HG03558 (cell line): Measurements from ENCODE around the gene CLECL1.
"Not testable (repeated sequence)": the region's sequence is repeated elsewhere in the genome, so short reads cannot be mapped to it uniquely, and the experiment has no call there.

Experiments used
- ATAC-seq: cut with Tn5 transposase; IDR thresholded peaks from one replicate; pipeline ENCODE4 v1.9.1; 2021; ENCODE audit warnings: moderate number of reproducible peaks; ENCODE audit not compliant: unreplicated experiment; ENCODE audit errors: extremely low read depth

The CLECL1 gene

GRCh38 chr12:9752145-9752933 lies 19.4 kb upstream of the CLECL1 start:
- no peak for ATAC-seq

- no peak for ATAC-seq
Measured at GRCh38 chr12:9751204-9752144, 18.6 kb upstream of the CLECL1 start.

- ATAC-seq, result no peak
Measured at GRCh38 chr12:9750276-9751203, 17.6 kb upstream of the CLECL1 start.

- no peak for ATAC-seq
Measured at GRCh38 chr12:9749640-9750039, 16.7 kb upstream of the CLECL1 start.

- ATAC-seq, result no peak
Measured at GRCh38 chr12:9745199-9745598, 12.3 kb upstream of the CLECL1 start.

GRCh38 chr12:9742661-9743060 lies 9.8 kb upstream of the CLECL1 start:
- ATAC-seq, result no peak

GRCh38 chr12:9741726-9742125 lies 8.8 kb upstream of the CLECL1 start:
- peak; percentile 63 for ATAC-seq

- ATAC-seq, result no peak
Measured at GRCh38 chr12:9740106-9740750, 7.3 kb upstream of the CLECL1 start.

- not testable (repeated sequence) for ATAC-seq
Measured at GRCh38 chr12:9739404-9740105, 6.7 kb upstream of the CLECL1 start.

GRCh38 chr12:9738905-9739304 lies 6.0 kb upstream of the CLECL1 start:
- ATAC-seq, result not testable (repeated sequence)

- ATAC-seq, result no peak
Measured at GRCh38 chr12:9736936-9737705, 4.2 kb upstream of the CLECL1 start.

- no peak for ATAC-seq
Measured at GRCh38 chr12:9735601-9736000, 2.7 kb upstream of the CLECL1 start.

GRCh38 chr12:9731797-9732196 lies 1.1 kb downstream of the CLECL1 start:
- ATAC-seq, result no peak

GRCh38 chr12:9731393-9731792 lies 1.5 kb downstream of the CLECL1 start:
- ATAC-seq, result no peak

GRCh38 chr12:9730591-9730990 lies 2.3 kb downstream of the CLECL1 start:
- no peak for ATAC-seq

- no peak for ATAC-seq
Measured at GRCh38 chr12:9730011-9730410, 2.9 kb downstream of the CLECL1 start.

- no peak for ATAC-seq
Measured at GRCh38 chr12:9729082-9729481, 3.8 kb downstream of the CLECL1 start.

- no peak for ATAC-seq
Measured at GRCh38 chr12:9727813-9728212, 5.1 kb downstream of the CLECL1 start.
